CD4-positive, alpha-beta T cell treated with Interferon alpha-2 for 1 hour (primary cell): ENCODE measurements around the gene PTPRN2.

Experiments
- DNase-seq, 2 donors: peaks; one replicate each; pipeline ENCODE4 v3.0.0-alpha.2; 2020 to 2022

PTPRN2 gene

DNA sequence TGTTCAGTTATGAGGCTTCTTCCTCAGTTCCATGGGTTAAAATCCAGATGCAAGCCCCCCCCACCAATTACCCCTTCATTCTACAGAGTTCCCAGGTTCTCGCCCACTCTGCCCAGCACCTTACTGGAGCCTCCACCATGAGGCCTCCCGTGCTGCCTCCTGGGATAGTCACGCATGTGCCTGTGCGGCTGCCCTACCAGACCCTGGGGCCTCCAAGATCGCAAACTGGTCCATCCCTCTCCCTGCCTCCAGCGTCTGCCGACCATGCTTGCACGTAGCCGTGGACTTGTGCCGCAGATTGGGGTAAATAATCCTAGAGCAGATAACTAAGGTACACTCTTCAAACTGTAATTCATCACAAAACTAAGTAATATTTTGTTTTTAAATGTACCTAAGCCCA is 611.2 kb downstream of the PTPRN2 start:
- no peak for DNase-seq

DNA sequence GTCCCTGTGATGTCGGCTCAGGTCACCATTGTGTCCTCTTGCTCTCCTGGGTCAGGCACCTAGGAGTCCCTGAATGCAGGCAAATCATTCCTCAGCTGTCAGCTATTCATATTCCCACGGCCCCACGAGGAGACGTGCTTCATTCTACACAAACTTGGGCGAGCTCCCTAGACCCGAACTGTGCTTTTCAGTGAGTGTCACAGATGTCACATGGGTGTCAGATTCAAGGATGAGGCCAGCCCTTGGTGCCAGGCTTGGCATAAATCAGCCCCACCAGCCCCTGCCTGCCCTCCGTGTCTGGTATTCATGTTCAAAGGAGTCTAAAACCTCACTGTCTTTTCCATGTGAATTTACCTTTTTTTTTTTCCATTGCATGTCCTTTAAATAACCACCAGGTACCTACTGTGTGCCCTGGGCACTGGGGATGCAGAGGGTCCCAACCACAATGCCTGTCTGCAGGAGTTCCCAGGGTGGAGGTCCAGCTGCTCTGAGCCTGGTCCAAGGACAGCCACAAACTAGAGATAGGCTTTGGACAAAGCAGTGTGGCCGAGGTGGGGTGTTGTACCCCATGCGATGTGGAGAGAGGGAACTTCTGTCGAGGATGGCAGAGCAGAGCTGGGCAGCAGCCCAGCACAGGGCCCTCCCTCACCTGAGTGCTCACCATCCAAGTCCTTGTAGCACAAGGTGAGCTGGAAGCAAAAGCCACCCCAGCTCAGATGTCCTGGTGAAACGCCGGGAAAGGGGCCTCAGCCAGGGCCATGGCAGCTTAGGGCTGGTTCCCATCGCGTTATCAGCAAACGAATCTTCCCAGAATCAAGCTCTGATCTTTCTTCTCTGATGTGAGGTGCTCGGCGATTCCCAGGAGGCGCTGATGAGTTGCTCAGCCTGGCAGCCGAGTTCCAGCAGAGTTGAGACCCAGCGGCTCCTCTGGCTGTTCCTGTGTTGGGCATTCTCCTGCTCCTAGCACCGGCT is 611.9 kb downstream of the PTPRN2 start:
- DNase-seq: no peak

DNA sequence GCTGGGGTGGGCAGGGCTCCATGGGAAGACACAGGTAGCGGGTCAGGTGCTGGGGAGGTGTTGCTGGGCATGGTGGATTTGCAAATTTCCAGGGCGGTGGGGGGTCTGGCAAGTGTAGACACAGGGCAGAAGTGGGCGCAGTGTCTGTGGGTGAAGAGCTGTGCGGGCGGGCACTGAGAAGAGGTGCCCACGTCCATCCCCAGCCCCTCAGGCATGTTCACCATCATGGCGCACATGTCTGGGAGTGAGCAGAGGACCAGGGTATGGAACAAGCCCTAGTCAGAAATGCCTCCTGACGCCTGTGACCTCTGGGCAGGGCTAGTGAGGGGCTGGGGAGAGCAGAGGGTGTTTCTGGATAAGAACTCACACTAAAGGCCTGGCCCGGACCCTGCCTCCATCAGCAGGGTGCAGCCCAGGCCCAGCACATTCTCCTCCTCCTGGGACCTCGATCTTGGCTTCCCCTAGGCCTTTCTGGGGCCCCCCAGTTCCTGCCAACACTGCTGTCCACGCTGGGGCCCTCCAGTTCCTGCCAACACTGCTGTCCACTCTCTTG is 612.9 kb downstream of the PTPRN2 start:
- no peak for DNase-seq

DNA sequence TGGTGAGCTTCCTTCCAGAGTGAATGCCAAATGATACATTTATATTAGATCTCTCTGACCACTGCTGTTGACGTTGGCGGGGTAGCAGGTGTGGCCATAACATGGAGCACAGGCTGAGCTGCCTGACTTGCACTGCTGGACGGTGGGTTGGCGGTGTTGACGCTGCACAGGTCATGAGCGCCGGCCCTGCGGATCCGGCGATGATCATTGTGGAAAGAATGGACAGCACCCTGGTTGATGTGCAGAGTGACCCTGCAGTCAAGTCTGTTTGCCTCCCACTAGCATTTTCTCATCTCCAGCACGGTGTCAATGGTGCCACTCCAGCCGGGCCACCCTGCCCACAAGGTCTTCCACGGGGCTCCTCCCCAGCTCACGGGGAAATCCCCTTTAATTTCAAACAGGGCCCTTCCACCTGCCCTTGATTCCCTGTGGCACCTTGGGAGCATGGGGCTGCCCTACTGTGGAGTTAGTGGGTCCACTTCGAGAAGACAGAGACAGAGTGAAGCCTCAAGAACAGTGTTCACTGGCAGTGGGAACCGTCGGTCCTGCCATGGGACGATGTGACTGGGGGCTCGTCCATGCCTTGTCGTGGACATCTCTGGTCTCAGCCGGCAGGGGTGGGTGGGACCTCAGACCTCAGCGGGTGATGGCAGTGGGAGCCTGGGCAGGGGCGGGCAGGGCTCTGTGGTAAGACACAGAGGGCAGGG is 613.5 kb downstream of the PTPRN2 start:
- no peak for DNase-seq

DNA sequence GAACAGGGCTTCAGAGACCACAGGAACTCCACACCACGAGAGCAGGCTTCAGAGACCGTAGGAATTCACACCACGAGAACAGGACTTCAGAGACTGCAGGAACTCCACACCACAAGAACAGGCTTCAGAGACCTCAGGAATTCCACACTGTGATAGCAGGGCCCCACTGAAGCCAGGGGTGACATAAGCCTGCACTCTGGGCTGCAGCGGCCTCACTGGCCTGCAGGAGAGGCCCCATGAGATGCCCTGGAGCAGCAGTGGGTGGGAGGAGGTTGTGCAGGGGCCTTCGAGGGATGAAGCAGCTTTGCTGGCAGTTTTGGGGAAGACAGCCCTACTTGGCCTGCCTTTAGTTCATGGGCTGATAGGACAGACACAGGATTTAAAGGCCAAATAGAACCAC is 614.7 kb downstream of the PTPRN2 start:
- DNase-seq: no peak

DNA sequence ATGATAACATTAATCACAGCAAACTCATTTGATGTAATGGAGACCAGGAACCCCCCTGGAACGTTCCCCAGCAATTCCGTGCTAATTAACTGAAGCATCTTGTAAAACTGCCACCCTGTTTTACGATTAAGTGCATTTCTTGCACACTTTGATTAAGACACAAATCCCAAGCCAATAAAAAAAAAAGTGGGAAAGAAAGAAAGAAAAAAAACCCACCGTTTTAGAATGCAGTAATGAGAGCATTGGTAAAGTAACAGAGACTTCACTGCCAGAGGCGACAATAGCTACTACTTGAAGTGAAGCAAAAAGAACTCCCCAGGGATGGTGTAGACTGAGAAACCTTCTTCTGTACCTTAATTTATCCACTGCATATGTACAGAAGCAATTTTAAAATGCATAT is 616.1 kb downstream of the PTPRN2 start:
- DNase-seq: no peak

DNA sequence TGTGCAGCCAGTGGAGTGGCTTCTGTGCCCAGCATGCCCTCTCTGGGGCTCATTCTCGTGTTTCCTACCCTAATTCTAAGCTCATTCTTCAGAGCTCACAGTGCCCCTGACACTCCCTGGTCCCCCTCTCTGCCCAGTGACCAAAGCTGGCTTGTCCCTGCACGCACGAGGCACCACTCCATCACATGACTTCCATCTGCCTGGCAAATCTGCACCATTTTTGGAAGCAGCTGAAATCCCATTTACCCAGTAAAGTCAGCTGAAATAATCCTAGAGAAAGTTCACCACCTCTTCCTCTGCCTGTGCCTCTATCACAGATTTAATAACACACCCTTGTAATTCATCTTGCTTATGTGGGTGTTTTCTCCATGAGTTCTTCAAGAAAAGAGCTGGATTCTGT is 616.9 kb downstream of the PTPRN2 start:
- no peak for DNase-seq

DNA sequence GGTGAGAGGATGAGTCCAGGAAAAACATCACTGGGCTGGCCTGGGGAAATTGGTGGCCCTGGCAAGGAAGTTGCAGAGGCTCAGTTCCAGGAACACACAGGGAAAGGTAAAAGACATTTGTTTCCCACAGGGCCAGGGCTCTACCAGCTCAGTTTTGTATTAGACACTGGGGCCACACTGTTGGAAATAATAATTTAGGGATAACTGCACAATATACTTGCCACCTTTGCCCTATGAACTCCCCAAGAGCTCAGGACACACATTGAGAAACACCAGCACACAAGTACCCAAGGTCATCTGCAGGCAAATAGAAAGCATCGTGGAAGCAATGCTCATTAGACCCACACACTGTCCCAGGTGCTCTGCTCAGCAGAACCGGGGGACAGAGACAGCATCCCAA is 617.6 kb downstream of the PTPRN2 start:
- DNase-seq: no peak

DNA sequence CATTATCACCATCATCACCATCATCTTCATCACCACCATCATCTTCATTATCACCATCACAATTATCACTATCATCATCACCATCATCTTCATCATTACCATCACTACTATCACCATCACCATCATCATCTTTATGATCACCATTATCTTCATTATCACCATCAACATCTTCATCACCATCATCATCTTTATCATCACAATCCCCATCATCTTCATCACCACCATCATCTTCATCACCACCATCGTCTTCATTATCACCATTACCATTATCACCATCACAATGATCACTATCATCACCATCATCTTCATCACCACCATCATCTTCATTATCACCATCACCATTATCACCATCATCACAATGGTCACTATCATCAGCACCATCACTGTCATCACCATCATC is 621.1 kb downstream of the PTPRN2 start:
- no peak for DNase-seq

DNA sequence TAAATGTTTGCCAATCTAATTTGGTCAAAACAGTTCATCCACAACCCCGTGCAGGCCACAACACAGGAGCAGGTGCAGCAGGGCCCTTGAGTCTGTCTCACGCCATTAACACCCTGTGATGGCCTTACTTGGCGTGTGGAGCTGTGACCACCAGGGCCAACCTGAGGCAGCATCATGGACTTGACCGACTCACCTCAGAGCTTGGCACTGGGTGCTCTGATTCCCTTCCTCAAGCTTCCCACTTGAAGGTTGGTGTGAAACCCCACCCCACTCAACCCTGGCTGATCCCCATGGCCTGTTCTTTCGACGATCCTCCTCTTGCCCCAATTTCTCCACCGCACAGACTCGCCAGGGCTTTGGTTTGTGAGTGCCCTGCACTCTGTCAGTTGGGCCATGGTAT is 623.1 kb downstream of the PTPRN2 start:
- no peak for DNase-seq

DNA sequence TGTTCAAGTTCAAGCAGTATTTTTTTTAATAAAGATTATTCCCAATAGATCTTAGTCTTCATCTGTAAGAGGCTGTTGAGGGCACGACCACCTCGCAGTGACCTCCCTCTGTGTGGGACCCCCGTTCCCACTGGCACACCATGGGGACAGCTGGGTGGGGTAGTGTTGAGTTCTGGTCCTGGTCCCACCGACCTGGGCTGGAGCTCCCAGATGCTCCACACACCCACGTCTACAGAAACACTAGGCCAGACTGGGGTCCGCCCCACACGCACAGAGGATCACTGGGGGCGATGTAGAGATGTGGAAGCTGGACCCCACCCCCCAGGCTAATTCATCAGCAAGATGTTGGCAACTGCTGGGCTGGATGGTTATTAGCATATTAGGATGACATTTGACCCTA is 623.6 kb downstream of the PTPRN2 start:
- no peak for DNase-seq

DNA sequence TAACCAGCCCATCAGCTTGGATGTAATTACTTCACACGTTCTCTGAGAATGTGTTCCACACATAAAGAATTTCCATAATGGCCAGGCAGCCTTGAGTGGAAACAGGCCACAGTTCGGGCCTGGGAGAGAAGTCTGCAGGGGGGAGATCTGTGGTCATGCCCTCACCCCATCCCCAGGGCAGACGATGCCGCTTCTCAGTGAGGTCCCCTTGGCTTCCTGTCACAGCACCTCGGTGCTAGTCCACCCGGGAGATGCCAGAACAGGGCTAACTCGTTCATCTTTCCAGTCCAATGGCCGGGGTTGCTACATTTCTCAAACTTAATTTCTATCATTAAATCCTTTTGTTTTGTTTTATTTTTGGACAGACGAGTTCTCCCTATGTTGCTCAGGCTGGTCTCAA is 624.1 kb downstream of the PTPRN2 start:
- DNase-seq: no peak

DNA sequence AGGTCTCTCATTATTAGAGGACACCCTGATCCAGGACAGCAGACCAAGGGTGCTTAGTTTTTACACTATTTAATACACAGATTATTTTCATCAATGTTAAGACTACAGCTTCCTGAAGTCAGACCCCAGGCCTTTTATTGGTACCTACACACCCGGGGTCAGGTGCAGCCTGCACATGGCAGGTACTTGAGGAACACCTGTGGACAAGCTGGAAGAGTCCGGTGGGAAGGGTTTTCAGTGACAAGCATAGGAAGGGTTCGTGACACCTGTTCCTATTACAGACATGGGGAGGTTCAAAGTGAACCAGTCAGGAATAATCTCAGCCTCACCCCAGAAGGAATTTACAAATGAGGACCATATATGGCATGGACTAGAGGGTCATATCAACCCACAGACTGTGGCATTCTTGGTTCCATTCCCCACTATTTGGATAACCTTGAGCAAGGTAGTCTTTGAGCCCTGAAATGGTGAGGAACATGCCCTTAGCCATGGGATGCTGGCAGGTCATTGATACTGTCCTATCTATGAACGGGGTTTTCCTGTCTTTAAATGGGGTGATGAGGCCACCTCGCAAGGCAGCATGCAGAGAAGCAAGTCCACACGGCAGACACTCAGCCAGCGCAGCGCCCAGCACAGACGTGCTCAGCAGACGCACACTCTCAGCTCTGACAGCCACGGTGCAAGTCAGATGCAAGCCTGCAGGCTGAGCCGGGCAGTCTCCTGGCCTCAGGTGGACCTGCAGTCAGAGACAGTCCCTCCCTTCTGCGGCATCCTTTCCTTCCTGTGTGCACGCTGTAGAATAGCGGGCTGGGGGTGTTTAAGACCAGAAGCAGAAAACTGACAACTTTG is 624.9 kb downstream of the PTPRN2 start:
- no peak for DNase-seq

DNA sequence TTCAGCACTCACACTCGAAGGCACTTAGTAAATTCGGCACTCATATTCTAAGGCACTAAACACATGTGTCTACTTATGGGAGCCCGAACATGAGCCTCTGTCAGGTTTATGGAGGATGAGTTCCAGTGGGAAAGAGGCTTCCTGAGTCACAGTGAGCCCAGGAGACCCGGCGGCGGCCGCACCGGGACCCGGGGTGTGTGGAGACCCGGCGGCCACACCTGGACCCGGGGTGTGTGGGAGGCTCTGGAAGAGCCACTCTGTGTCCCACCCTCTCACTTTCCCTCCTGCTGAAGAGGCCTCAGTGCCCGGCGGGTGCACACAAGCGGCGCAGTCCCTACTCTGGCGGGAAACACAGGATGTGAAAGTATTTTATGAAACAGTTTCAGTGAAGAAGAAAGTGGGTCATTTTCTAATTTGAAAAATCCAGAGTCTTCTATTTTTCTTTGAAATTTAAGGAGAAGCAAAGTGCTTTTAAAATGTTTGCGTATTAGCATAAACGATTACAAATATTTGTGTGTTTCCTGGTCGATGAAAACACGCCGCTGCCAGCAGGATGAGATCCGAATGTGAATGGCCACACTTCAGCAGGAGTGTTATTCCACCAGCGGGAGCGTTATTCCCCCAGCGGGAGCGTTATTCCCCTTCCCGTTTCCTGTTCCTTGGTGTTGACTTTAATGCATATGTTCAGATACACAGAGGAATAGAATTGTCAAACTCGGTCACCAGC is 625.7 kb downstream of the PTPRN2 start:
- no peak for DNase-seq

DNA sequence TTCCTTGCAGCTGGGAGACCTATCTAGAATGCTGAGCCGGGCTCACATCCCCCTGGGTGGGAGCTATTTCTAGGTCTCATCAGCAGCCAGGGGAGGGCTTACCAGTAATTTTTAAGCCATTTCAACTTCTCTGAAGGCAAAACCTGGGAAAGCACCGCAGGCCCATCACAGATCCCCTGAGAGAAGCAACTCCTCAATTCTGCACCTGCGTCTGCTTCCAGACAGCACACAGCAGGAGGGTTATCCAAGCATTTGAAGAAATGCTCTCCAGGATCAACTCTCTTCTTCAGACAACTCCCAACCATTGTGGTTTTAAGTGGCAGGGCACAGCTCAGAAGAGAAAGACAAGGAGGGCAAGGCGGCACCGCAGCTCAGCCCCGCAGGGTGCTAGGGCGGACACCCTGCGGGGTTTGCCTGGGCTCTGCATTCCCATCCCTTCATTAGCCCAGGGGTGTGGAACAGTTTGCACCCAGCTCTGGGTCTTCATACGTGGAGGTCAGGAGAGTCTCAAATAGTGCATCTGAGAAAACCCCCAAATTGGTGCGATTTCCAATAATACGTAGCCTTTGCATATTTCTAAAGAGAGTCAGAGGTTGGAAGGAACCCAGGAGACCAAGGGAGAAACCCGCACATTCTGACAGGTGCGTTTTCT is 632.1 kb downstream of the PTPRN2 start:
- DNase-seq: no peak

DNA sequence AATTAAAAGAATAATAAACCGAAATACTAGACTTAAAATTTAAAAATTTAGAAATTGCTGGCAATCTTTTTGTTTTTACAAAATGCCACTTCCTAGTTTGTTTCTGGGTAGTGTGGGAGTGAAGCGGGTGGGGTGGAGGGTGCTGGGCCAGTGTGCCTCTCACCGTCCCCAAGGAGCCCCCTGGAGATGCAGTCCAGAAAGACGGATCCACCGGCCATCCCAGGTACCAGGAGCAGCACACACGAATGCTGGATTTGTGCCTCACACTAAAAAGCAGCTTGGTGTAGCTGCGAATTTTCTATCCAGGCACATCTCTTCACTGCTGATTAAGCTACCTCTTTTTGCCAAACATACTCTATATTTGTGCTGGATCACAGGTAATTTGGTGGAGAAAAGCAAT is 632.7 kb downstream of the PTPRN2 start:
- no peak for DNase-seq

DNA sequence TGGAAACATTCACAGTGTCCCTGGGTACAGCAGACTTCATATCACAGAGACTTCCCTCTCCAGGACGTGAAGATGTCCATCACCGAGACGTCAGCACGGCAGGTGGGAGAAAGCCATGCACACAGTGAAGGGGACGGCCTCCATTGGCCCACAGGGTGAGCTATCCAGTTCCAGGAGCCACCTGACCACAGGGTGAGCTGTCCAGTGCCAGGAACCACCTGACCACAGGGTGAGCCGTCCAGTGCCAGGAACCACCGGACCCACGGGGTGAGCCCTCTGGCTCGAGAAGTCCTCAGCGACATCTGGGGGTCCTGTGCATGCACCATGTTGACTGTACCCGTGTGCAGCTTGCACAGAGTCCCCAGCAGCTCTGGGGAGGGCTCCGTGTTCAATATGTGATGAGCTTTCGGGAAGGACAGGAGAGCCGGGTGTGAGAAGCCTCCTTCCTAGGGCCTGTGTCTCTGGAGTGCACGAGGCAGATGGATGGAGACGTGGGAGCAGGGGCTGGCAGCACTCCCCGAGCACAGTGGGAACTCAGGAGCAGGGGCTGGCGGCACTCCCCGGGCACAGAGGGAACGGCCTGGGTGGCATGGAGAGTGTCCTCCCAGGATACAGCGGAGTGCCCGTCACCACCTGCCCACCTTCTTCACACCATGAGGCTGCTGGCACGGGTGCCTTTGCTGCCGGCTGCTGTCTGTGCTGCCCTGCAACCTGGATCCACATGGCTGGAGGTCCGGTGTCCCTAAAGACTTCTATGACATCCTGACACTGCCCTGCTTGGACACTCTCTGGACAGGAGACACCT is 634.6 kb downstream of the PTPRN2 start:
- DNase-seq: no peak

DNA sequence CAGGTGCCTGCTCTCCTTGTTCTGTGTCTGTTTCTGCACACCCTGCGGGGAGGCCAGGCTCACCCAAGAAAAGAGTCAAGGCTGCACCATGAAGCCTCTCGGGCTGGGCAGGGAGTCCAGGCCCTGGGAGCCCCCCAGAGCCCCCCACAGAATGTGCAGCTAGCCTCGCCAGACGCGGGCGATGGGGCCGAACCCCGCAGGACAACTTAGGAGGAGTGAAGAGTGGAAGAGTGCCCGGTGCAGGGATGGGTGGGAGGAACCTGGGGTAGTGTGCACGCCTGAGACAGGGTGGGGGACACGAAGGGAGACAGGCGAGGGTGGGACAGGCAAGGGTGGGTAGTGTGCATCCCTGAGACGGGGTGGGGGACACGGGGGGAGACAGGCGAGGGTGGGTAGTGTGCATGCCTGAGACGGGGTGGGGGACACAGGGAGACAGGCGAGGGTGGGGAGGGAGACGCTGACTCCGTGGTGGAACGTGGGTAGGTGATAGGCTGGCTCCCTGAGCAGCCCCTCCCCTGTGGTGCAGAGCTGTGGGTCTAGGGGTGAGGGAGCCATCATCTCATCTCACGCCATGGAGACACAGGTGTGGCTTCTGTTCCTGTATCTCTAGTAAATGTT is 635.5 kb downstream of the PTPRN2 start:
- DNase-seq: no peak

DNA sequence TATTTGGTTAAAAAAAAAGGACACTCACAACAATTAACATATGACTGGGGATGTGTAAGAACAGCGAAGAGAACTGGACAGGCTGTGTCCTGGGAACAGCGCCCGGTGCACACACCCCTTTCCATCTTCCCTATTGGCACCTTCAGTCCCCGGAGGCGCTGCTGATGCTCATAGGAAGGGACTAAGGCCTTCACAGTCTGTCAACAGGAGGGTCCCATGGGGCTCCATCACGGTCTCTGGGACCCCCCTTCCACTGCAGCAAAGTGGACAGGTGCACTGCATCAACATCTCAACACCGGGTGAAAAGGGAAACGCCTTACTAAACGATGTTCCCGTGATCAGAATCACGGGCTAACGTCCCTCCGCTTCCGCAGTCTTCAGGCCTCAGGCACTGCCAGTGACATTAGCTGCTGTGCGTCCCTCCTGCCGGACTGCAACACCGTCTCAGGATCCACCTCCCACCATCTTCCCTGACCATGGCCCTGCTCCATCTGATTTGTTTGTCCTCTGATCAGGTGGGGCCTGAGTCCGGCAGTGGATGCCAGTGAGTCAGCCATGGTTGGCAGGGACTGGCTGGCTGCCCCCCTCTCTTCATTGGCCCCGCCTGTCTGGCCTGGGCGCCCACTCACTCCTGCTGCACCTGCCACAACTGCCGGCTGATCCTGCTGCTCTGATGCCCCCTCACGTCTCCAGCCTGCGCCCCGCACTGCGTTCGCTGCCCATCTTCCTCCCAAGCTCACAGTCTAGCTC is 636.1 kb downstream of the PTPRN2 start:
- DNase-seq: no peak

DNA sequence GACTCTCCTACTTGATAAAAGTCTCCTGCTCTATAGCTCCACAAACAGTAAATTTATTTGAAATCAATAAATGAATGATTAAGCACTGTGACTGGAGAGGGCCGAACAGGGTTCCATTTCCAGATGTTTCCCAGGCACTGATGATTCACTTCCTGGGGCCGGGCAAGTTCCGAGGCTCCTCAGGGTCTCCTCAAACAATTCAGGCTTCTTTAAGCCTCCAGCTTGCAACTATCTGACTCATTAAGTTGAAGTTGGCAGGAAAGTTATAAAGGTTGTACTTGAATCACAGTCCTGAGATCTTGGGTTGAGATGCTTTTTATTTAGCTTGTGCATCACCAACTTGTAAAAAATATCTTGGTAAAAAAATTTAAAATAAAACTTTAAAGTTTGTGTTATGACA is 637.9 kb downstream of the PTPRN2 start:
- DNase-seq: no peak
